SH-SY5Y (cell line): ENCODE measurements around the gene ZNF513.

Experiments
- GATA2 ChIP-seq: IDR thresholded peaks from 2 replicates; pipeline ENCODE4 v1.6.1; 2011; ENCODE audit warnings: mild to moderate bottlenecking, low read depth, low read length
- GATA3 ChIP-seq: IDR thresholded peaks from 2 replicates; pipeline ENCODE4 v1.6.1; 2011; ENCODE audit warnings: low read depth, mild to moderate bottlenecking, low read length, moderate library complexity

DNA sequence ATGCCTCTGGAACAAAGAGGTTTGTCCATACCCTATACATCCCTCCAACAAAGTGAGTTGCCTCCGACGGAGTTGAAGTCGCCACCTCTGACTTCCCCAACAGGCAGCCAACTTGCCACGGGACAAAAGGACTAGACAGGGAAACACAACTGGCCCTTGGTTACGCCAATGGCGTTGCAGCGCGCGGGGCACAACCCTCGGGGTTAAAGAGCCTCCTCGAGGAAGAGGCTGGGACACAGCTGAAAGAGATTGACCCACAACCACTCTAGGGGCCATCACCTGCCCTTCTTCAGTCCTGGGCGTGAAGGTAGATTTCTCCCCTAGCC lies 24.5 kb downstream of the ZNF513 start:
- TF ChIP-seq GATA3 = no peak
- no peak for TF ChIP-seq GATA2
